Pulmonary artery endothelial cell (primary cell): ENCODE data around the gene CD46. TPM values are rescaled to one million over a fixed set of nuclear protein-coding genes. Genes with fewer than 3 reads are reported as not detected.
A peak's percentile ranks its signal among the peaks of the same experiment; 100 is the strongest.

Source experiments
- DNase-seq: peaks from one replicate; pipeline ENCODE4 v3.0.0-alpha.2; 2011; ENCODE audit warnings: low read depth, low spot score
- total RNA-seq: library from RNA; depleted of rRNA; stranded (reverse); fragments of >200 nt; gene quantifications from 2 replicates; pipeline ENCODE4 v1.2.3, GENCODE V29; 2014

The CD46 gene
- total RNA-seq, 1 donor from 2014 or later = 158 TPM

GRCh38 chr1:207794861-207795260, 43.0 kb downstream of the CD46 start:
- DNase-seq = no peak

GRCh38 chr1:207797229-207797973, 45.5 kb downstream of the CD46 start:
- DNase-seq = peak; percentile 72

GRCh38 chr1:207798847-207799246, 47.0 kb downstream of the CD46 start:
- DNase-seq = no peak

- DNase-seq = no peak
These were observed 48.3 kb downstream of the CD46 start for GRCh38 chr1:207799989-207800648.

GRCh38 chr1:207801819-207802218, 50.0 kb downstream of the CD46 start:
- no peak for DNase-seq

- DNase-seq = no peak
These were observed 51.8 kb downstream of the CD46 start for GRCh38 chr1:207803678-207804077.

GRCh38 chr1:207804721-207805468, 53.0 kb downstream of the CD46 start:
- DNase-seq = no peak

GRCh38 chr1:207805841-207806421, 54.1 kb downstream of the CD46 start:
- peak; percentile 87 for DNase-seq

GRCh38 chr1:207806531-207807325, 54.9 kb downstream of the CD46 start:
- DNase-seq = no peak

GRCh38 chr1:207807326-207807689, 55.5 kb downstream of the CD46 start:
- no peak for DNase-seq

GRCh38 chr1:207807690-207808321, 56.0 kb downstream of the CD46 start:
- DNase-seq = no peak

GRCh38 chr1:207808322-207808705, 56.5 kb downstream of the CD46 start:
- no peak for DNase-seq

- no peak for DNase-seq
These were observed 57.2 kb downstream of the CD46 start for GRCh38 chr1:207808911-207809555.

GRCh38 chr1:207810173-207810572, 58.3 kb downstream of the CD46 start:
- DNase-seq = no peak

- no peak for DNase-seq
These were observed 58.9 kb downstream of the CD46 start for GRCh38 chr1:207810606-207811295.

GRCh38 chr1:207811319-207811718, 59.5 kb downstream of the CD46 start:
- DNase-seq = no peak

GRCh38 chr1:207811920-207812720, 60.3 kb downstream of the CD46 start:
- DNase-seq = peak; percentile 55

GRCh38 chr1:207812778-207813511, 61.1 kb downstream of the CD46 start:
- DNase-seq = no peak
